ENCODE measurements around the gene TMEM109. TPM values are rescaled to one million over a fixed set of nuclear protein-coding genes. Genes with fewer than 3 reads are reported as not detected.

TMEM109 gene
- total RNA-seq, 1 donor from 2014 or later, result 117 TPM

DNA sequence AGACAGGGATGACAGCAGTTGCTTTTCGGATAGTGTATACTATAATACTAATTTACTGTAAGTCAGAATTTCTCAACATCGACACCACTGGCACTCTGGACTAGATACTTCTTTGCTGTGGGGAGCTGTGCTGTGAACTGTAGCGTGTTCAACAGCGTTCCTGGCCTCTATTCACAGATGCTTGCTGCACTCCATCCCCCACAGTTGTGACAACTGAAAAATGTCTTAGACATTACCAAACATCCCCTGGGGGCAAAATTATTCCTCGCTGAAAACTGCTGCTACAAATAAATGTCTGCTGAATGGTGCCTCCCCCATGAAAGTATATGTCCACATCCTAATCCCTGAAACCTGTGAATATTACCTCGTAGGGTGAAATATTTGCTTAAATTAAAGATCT, 45.5 kb downstream of the TMEM109 start:
- CTCF ChIA-PET, result no interaction called here
- TF ChIP-seq, protein P1, sequence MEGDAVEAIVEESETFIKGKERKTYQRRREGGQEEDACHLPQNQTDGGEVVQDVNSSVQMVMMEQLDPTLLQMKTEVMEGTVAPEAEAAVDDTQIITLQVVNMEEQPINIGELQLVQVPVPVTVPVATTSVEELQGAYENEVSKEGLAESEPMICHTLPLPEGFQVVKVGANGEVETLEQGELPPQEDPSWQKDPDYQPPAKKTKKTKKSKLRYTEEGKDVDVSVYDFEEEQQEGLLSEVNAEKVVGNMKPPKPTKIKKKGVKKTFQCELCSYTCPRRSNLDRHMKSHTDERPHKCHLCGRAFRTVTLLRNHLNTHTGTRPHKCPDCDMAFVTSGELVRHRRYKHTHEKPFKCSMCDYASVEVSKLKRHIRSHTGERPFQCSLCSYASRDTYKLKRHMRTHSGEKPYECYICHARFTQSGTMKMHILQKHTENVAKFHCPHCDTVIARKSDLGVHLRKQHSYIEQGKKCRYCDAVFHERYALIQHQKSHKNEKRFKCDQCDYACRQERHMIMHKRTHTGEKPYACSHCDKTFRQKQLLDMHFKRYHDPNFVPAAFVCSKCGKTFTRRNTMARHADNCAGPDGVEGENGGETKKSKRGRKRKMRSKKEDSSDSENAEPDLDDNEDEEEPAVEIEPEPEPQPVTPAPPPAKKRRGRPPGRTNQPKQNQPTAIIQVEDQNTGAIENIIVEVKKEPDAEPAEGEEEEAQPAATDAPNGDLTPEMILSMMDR (IDR thresholded peaks at IDR 0.05), result no peak
- peaks cover 2% of the 10 kb centered on the region for H3K4me1 Mint-ChIP-seq
- intact Hi-C loops (cut with micrococcal nuclease), result no loop called here
- ATAC-seq (ENCODE audit: low read depth) (no peak), DNase-seq (no peak)
- H3K36me3 Mint-ChIP-seq (ENCODE audit: low read depth), result no peaks in the 10 kb centered on the region
- no peak overlapping the region for H3K27ac Mint-ChIP-seq
- no peaks in the 10 kb centered on the region for H3K27me3 Mint-ChIP-seq
- no peaks in the 10 kb centered on the region for H3K9me3 Mint-ChIP-seq
- POLR2A ChIA-PET, result no interaction called here
- no peak overlapping the region for H3K4me3 Mint-ChIP-seq

DNA sequence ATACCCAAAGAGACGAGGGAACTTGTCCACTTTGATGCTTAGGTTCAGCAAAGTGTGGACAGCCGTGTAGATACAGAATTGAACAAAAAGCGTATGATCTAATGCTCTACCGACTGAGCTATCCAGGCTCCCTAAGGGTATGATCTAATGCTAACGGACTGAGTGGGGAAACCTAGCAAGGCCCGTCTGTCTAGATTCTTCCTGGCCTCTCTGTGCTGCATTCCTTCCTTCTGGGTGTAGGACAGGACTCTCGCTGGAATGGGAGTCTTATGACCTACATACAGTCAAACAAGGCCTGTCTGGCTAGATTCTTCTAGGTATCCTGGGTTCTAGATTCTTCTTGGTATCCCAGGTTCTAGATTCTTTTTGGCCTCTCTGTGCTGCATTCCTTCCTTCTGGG, 46.4 kb downstream of the TMEM109 start:
- Mint-ChIP-seq H3K27me3 (no peaks in the 10 kb centered on the region), H3K4me1 (no peaks in the 10 kb centered on the region), H3K4me3 (no peak overlapping the region), H3K9me3 (no peaks in the 10 kb centered on the region), H3K27ac (no peak overlapping the region), H3K36me3 (ENCODE audit: low read depth) (no peaks in the 10 kb centered on the region)
- no peak for ATAC-seq (ENCODE audit: low read depth)
- DNase-seq, result no peak
- TF ChIP-seq, protein P1 (IDR thresholded peaks at IDR 0.05), result no peak
- POLR2A ChIA-PET, result no interaction called here
- intact Hi-C loops (cut with micrococcal nuclease), result no loop called here
- CTCF ChIA-PET, result interaction anchor here (1.3 kb wide), 1 partner anchor 129 kb away, joined by 3 read pairs; no protein-coding TSS in a partner anchor

- intact Hi-C loops (cut with micrococcal nuclease), result no loop called here
- POLR2A ChIA-PET, result interaction anchor here (0.8 kb wide), 1 partner anchor 11 kb away, joined by 4 read pairs; no protein-coding TSS in a partner anchor
Observed at GRCh38 chr11:60964801-60965200, 50.8 kb downstream of the TMEM109 start.

GRCh38 chr11:60966890-60967289, 52.9 kb downstream of the TMEM109 start:
- DNase-seq (no peak), ATAC-seq (ENCODE audit: low read depth) (no peak)
- Mint-ChIP-seq H3K36me3 (ENCODE audit: low read depth) (no peaks in the 10 kb centered on the region), H3K9me3 (peaks cover 4% of the 10 kb centered on the region), H3K4me1 (peaks cover 20% of the 10 kb centered on the region), H3K27me3 (no peaks in the 10 kb centered on the region), H3K27ac (no peak overlapping the region), H3K4me3 (no peak overlapping the region)
- ChIA-PET CTCF (interaction anchor here (1.5 kb wide), 1 partner anchor 220 kb away, joined by 3 read pairs; no protein-coding TSS in a partner anchor), POLR2A (interaction anchor here (0.6 to 1.5 kb wide), 3 partner anchors 10 to 95 kb away, joined by 4 to 5 read pairs (median 5); partner anchors contain the start of gene SLC15A3)
- TF ChIP-seq, protein P1 (IDR thresholded peaks at IDR 0.05), result no peak
- intact Hi-C loops (cut with micrococcal nuclease), result no loop called here

More at GRCh38 chr11:60964801-60965200, 50.8 kb downstream of the TMEM109 start:
- Mint-ChIP-seq H3K36me3 (ENCODE audit: low read depth) (no peaks in the 10 kb centered on the region), H3K9me3 (peaks cover 4% of the 10 kb centered on the region), H3K27me3 (no peaks in the 10 kb centered on the region), H3K27ac (no peak overlapping the region), H3K4me1 (no peaks in the 10 kb centered on the region), H3K4me3 (no peak overlapping the region)
- DNase-seq (no peak), ATAC-seq (ENCODE audit: low read depth) (no peak)
- TF ChIP-seq, protein P1 (IDR thresholded peaks at IDR 0.05), result no peak
- CTCF ChIA-PET, result no interaction called here

- CTCF ChIA-PET, result interaction anchor here (0.7 to 3.9 kb wide), 5 partner anchors 9 to 219 kb away, joined by 3 to 17 read pairs (median 6); no protein-coding TSS in a partner anchor
- DNase-seq (no peak), ATAC-seq (ENCODE audit: low read depth) (no peak)
- POLR2A ChIA-PET, result no interaction called here
- intact Hi-C loops (cut with micrococcal nuclease), result no loop called here
- Mint-ChIP-seq H3K36me3 (ENCODE audit: low read depth) (no peaks in the 10 kb centered on the region), H3K4me1 (peaks cover 28% of the 10 kb centered on the region), H3K27me3 (no peaks in the 10 kb centered on the region), H3K4me3 (no peak overlapping the region), H3K9me3 (peaks cover 4% of the 10 kb centered on the region), H3K27ac (no peak overlapping the region)
- TF ChIP-seq, protein P1 (IDR thresholded peaks at IDR 0.05), result no peak
Observed at GRCh38 chr11:60968223-60968622, 54.3 kb downstream of the TMEM109 start.
